Endometrium (tissue), 2 donors: ENCODE data around the gene SLC35A1.

Source experiments
- FAIRE-seq: peaks from 2 replicates; lab custom pipeline; 2012; peaks lifted over from hg19 to GRCh38; lab: Jason Lieb, UNC
- donor health status: control.
- donor health status: control.

SLC35A1 gene

GRCh38 chr6:87529221-87529620, 56.4 kb downstream of the SLC35A1 start:
- FAIRE-seq = no peak

DNA sequence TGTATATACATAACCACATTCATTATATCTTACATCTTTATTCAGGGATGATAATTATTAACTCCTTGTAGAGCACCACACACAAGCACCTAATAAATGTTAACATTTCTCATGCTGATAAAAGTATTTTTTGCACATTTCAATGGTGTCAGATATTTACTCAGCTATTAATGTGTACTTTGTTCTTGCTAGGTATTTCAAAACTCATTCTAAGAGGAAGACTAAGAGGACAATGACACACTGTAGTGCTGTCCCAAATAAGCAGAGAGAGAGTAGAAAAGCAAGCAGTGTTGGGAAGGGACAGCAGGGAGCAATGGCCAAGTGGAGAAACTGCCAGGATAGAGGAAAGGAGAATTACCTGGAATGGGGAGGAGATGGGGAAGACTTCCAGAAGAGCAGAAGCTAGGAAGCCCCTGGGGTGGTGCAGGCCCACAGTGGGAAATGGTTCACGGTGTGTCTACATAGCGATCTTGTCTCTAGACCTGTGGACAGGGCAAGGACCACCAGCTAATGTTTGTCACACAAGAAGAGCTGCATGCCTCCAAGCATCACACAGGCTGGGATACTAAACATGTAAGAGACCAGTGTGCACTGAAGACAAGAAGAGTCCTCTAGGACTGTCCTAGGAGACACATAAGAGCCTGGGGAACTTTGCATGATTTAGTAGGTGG, 61.7 kb downstream of the SLC35A1 start:
- no peak for FAIRE-seq

DNA sequence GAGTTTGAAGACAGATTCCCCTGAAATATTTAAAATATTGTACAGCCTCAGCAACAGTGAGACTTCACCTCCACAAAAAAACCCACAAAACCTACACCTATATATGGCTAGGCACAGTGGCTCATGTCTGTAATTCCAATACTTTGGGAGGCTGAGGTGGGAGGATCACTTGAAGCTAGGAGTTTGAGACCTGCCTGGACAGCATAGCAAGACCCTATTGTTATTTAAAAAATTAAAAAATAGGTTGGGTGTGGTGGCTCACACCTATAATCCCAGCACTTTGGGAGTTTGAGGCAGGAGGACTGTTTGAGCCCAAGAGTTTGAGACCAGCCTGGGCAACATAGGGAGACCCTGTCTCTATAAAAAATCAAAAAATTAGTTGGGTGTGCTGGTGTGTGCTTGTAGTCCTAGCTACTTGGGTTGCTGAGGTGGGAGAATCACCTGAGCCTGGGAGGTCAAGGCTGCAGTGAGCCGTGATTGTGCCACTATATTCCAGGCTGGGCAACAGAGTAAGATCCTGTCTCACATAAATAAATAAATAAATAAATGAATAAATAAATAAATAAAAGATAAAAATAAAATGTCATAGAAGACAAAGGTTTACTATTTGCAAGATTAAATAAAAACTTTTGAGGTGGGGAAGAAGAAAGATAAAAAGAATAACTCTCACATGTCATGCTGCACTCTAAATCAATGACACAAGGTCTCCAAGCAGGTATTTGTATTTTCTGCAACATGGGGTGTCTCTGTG, 65.9 kb downstream of the SLC35A1 start:
- no peak for FAIRE-seq

DNA sequence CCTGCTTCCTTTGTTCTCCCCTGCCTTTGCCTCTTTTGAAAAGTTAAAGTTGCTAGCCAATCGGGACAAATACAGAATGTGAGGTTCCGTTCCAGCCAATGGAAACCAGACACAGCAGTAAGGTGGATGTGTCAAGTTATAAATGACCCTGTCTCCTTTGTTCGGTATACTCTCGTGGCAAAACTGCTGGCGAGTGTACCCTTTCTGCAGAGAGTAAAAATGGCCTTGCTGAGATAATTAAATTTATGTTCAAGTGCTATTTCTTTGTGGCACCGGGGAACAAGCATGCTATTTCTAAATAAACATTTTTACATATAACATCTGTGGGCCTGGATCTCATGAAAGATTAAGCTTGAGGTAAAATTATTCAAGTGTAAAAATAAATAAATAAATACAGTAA, 66.8 kb downstream of the SLC35A1 start:
- FAIRE-seq = no peak

GRCh38 chr6:87540539-87540938, 67.8 kb downstream of the SLC35A1 start:
- no peak for FAIRE-seq

- FAIRE-seq = no peak
Measured at GRCh38 chr6:87541041-87541440, 68.3 kb downstream of the SLC35A1 start.

GRCh38 chr6:87541744-87542143, 69.0 kb downstream of the SLC35A1 start:
- no peak for FAIRE-seq

GRCh38 chr6:87543696-87544473, 71.1 kb downstream of the SLC35A1 start:
- FAIRE-seq = no peak

DNA sequence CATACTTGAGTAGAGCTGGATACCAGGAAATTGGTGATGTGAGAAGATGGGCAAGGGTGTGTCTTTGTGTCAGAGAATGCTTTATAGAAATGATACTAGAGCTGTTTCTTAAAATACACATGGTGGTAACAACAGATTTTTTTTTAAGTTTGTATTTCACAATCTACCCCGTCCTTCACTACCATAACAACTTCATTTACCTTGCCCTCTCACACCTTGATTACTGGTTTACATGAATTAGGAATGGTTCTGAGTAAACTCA, 71.6 kb downstream of the SLC35A1 start:
- no peak for FAIRE-seq

- no peak for FAIRE-seq
Measured at GRCh38 chr6:87551799-87552198, 79.0 kb downstream of the SLC35A1 start.

DNA sequence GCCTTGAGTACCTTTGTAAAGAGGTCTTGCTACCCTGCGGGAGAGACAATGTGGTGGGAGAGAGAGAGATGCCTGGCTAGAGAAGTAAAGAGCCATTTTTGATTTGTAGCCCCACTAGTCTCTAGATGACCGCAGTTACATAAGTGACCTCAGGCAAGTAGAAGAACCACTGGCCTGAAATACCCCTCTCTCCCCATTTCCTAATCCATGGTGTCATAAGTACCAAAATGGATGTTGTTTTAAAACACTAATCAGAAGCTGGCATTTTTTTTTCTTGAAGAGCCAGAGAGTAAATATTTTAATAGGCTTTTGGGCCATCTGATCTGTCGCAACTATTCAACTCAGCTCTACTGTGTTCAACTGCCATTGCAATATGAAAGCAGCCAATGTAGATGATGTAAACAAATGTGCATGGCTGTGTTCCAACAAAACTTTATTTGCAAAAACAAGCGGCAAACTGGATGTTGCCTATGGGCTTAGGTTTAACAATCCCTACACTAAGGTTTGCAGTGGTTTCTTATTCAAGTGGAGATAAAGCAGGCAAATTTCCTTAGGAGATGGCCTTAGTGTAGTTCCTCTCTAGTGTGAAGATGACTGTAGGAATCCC, 80.5 kb downstream of the SLC35A1 start:
- FAIRE-seq = no peak

DNA sequence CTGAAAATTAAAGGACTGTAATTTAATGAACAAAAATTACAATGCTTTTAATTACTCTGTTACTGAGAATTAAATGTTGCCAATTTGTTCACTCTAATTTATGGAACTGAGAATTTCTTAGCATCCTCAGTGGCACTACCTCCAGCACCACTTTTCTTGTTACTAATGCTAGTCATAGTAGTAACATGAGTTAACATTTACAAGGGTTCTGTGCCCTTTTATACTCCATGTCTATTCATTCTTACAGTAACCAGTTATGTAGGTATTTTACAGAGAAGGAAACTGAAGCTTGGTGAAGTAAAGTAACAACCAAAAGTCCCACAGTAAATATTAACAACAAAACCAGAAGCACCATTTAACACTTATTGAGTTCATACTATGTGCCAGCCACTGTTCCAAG, 82.7 kb downstream of the SLC35A1 start:
- no peak for FAIRE-seq

GRCh38 chr6:87558446-87558845, 85.7 kb downstream of the SLC35A1 start:
- FAIRE-seq = no peak

DNA sequence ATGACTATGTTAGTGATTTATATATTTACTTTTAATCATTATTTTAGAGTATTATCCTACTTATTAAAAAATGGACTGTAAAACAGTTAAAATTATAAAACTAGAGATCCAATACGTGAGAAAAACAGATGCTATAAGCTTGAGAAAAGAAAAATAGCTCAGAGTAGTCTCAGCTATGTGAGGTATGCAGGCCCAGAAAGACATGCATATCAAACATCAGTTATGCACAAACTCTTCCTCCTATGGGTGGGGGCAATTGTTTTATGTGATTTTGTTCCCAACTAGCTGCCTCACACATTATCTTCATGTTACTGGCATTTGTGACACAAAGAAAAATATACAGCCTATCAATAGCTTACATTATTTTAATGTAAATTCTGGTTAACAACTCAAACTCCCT, 88.2 kb downstream of the SLC35A1 start:
- no peak for FAIRE-seq
